ENCODE data around the gene HDAC4. TPM values are rescaled to one million over a fixed set of nuclear protein-coding genes. Genes with fewer than 3 reads are reported as not detected.

Gene HDAC4
- total RNA-seq, 1 experiment from 2014 or later, result 61.5 TPM

DNA sequence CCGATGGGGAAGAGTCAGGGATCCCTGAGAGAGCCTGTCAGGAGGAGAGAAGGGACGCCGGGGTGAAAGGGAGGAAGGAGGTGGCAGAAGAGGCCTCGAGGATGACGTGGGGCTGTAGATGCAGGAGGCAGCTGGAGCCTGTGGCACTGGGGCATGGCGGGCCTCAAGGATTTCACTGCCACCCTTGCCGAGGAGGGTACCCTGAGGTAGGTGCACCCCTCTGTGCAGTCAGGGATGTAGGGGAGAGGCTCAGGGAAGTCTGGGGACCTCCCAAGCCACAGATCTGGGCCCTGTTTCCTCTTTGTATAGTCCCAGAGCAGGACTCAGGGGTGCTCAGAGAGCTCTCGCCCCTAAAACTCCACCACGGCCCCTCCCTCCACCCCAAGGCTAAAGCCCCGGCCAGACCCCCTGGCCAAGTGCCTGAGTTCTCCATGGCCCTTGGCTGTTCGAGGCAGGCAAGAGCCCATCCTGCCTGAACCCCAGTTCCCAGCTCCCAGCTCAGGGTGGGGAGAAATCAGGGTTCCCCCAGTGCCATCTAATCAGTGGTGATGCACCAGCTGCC is 39.0 kb upstream of the HDAC4 start:
- Histone ChIP-seq H2AFZ (no peak overlapping the region), H3K4me3 (no peak overlapping the region), H3F3A (ENCODE audit: insufficient read depth, low read depth) (peaks cover 3% of the 10 kb centered on the region; the same call in 1 of the 2 replicates), H3K9me2 (ENCODE audit: insufficient read depth) (no peaks in the 10 kb centered on the region), H4K20me1 (ENCODE audit: insufficient read depth) (no peaks in the 10 kb centered on the region; the same call in 1 of the 2 replicates), H3K79me2 (ENCODE audit: low read depth) (no peaks in the 10 kb centered on the region), H3K27ac (no peak overlapping the region), H3K4me1 (replicated peaks; ENCODE audit: insufficient read depth) (no peaks in the 10 kb centered on the region), H3K36me3 (ENCODE audit: low read depth) (no peaks in the 10 kb centered on the region), H3K4me2 (no peak overlapping the region), H3K9me3 (ENCODE audit: insufficient read depth, low read depth) (no peaks in the 10 kb centered on the region), H3K27me3 (ENCODE audit: insufficient read depth, low read depth) (peaks cover 97% of the 10 kb centered on the region)
- intact Hi-C loops (cut with micrococcal nuclease; ENCODE audit: unreplicated experiment), result no loop called here
- ChIA-PET POLR2A (ENCODE audit: unreplicated experiment) (no interaction called here), CTCF (no interaction called here)
- no TSS peak for BruUV-seq (replicated peaks)
- TF ChIP-seq, protein P1, sequence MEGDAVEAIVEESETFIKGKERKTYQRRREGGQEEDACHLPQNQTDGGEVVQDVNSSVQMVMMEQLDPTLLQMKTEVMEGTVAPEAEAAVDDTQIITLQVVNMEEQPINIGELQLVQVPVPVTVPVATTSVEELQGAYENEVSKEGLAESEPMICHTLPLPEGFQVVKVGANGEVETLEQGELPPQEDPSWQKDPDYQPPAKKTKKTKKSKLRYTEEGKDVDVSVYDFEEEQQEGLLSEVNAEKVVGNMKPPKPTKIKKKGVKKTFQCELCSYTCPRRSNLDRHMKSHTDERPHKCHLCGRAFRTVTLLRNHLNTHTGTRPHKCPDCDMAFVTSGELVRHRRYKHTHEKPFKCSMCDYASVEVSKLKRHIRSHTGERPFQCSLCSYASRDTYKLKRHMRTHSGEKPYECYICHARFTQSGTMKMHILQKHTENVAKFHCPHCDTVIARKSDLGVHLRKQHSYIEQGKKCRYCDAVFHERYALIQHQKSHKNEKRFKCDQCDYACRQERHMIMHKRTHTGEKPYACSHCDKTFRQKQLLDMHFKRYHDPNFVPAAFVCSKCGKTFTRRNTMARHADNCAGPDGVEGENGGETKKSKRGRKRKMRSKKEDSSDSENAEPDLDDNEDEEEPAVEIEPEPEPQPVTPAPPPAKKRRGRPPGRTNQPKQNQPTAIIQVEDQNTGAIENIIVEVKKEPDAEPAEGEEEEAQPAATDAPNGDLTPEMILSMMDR (conservative IDR thresholded peaks at IDR 0.05), result no peak
- DNase-seq, result no peak

DNA sequence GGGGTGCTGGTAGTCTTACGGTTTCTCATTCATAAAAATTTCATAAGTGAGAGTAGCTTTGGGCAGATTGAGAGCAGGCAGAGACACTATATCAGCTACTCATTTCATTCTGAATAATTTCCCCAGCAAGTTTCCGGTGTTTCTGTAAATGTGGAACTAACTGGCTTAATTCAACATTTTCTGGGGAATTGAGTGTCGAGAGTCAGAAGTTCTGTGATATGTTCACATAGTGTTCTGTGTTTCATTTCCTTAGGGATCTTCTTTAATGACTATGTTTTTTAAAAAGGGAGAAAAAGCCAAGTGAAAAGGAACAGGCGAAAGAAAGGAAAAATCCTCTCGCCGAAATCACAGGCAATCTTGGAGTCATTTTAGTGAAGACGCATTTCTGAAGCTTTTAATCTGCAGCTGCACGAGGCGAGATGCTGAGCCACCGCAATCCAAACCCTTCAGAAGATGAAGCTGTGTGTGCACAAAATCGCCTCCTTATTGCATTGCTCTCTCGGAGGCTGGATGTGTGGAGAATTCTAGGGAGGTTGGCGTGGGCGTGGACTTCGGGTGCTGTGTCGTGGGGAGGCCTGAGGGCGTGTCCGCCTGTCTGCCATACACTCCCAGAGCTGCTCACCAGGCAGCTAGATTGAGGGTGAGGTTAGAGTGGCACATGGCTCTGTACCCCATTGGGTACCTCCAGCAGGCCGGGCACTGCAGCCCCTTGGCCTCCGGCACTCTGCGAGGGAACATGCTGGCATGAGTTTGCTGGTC is 38.4 kb upstream of the HDAC4 start:
- Histone ChIP-seq H2AFZ (no peak overlapping the region), H3K27ac (no peak overlapping the region), H3K4me1 (replicated peaks; ENCODE audit: insufficient read depth) (no peaks in the 10 kb centered on the region), H3K27me3 (ENCODE audit: insufficient read depth, low read depth) (peaks cover 97% of the 10 kb centered on the region), H3K4me3 (no peak overlapping the region), H3K9me2 (ENCODE audit: insufficient read depth) (no peaks in the 10 kb centered on the region), H3F3A (ENCODE audit: insufficient read depth, low read depth) (no peaks in the 10 kb centered on the region), H3K9me3 (ENCODE audit: insufficient read depth, low read depth) (no peaks in the 10 kb centered on the region), H3K79me2 (ENCODE audit: low read depth) (no peaks in the 10 kb centered on the region), H4K20me1 (ENCODE audit: insufficient read depth) (no peaks in the 10 kb centered on the region; the same call in 1 of the 2 replicates), H3K36me3 (ENCODE audit: low read depth) (no peaks in the 10 kb centered on the region), H3K4me2 (no peak overlapping the region)
- DNase-seq, result no peak
- BruUV-seq (replicated peaks), result no TSS peak
- intact Hi-C loops (cut with micrococcal nuclease; ENCODE audit: unreplicated experiment), result no loop called here
- no peak; the same call in none of the 2 replicates for TF ChIP-seq EZH2 (IDR thresholded peaks at IDR 0.05; ENCODE audit: low read depth)
- TF ChIP-seq, protein P1 (conservative IDR thresholded peaks at IDR 0.05), result no peak
- ChIA-PET CTCF (no interaction called here), POLR2A (ENCODE audit: unreplicated experiment) (no interaction called here)

DNA sequence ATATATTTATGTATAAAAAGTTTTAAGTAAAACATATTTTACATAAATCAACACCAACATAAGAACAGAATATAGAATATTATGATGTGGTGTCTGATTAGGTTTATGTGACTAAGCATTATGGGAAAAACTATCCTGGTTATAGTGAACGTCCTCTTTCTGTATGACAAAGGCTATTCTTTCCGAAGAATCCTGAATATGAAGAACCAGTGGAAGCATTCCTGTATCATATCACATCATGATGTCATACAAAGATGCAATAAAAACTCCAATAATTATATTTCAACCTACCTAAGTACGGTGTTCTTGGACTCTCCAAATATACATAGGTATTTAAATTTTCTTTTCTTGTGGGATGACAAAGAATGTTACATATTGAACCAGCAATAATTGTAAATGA is 37.5 kb upstream of the HDAC4 start:
- intact Hi-C loops (cut with micrococcal nuclease; ENCODE audit: unreplicated experiment), result no loop called here
- H3K27me3 ChIP-seq (ENCODE audit: insufficient read depth, low read depth), result peaks cover 96% of the 10 kb centered on the region
- H3K9me3 ChIP-seq (ENCODE audit: insufficient read depth, low read depth), result peaks cover 5% of the 10 kb centered on the region; the same call in 1 of the 2 replicates
- ChIA-PET POLR2A (ENCODE audit: unreplicated experiment) (no interaction called here), CTCF (no interaction called here)
- no peak overlapping the region for H3K4me3 ChIP-seq
- H3K4me1 ChIP-seq (replicated peaks; ENCODE audit: insufficient read depth), result no peaks in the 10 kb centered on the region
- BruUV-seq (replicated peaks), result no TSS peak
- no peaks in the 10 kb centered on the region for H3F3A ChIP-seq (ENCODE audit: insufficient read depth, low read depth)
- TF ChIP-seq, protein P1 (conservative IDR thresholded peaks at IDR 0.05), result no peak
- TF ChIP-seq EZH2 (IDR thresholded peaks at IDR 0.05; ENCODE audit: low read depth), result no peak
- H3K79me2 ChIP-seq (ENCODE audit: low read depth), result no peaks in the 10 kb centered on the region
- DNase-seq, result no peak
- H3K4me2 ChIP-seq, result no peak overlapping the region
- no peaks in the 10 kb centered on the region for H3K36me3 ChIP-seq (ENCODE audit: low read depth)
- no peaks in the 10 kb centered on the region for H3K9me2 ChIP-seq (ENCODE audit: insufficient read depth)
- H3K27ac ChIP-seq, result no peak overlapping the region
- no peak overlapping the region for H2AFZ ChIP-seq
- H4K20me1 ChIP-seq (ENCODE audit: insufficient read depth), result no peaks in the 10 kb centered on the region; the same call in 1 of the 2 replicates
